ENCODE data around the gene CETN2.
"Not testable (repeated sequence)": the region's sequence is repeated elsewhere in the genome, so short reads cannot be mapped to it uniquely, and the experiment has no call there.

The CETN2 gene

GRCh38 chrX:152832520-152832919 lies 2.0 kb upstream of the CETN2 start:
- no peak for DNase-seq (ENCODE audit: low spot score)

DNA sequence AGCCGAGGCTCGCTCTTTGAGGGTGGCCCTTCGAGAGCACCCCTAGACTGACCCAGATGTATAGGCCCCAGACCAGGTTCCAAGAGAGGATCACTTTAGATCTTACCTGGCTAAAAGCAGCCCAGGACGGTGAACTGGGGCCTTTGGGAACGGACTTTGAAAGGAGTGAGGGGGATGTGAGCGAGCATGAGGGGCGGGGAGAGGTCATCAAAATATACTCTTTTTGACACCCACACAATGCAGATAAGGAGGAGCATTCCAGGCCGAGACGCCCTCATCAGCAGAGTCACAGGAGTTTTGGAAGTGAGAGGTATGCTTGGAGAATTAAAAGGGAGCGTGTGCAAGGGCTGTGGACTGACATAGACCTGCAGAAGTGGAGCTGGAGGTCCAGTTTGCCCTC lies 834 bp upstream of the CETN2 start:
- DNase-seq (ENCODE audit: low spot score), result no peak

DNA sequence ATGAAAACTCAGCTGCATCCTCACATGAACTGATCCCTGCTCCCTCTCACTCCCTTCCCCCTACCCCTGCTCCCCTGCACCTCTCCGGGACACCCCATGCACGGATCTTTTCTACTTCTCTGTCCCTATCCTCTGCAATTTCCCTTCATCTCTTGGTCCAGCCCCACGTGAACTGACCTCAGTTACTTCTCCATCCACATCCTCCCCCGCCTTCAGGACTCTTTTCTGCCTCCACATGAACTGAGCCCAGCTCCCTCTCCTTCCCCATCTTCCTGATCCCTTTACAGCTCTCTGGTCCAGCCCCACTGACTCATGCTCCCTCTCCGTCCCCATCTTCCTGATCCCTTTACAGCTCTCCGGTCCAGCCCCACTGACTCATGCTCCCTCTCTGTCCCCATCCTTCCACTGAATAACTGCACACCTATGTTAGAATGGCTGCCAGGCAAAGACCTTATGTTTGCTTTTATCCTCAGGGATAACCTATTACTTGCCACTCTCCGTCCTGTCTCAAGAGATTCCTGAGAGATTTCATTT lies 5.6 kb downstream of the CETN2 start:
- DNase-seq (ENCODE audit: low spot score), result no peak

GRCh38 chrX:152823657-152824056 lies 6.9 kb downstream of the CETN2 start:
- no peak for DNase-seq (ENCODE audit: low spot score)

GRCh38 chrX:152822383-152823086 lies 8.0 kb downstream of the CETN2 start:
- no peak for DNase-seq (ENCODE audit: low spot score)

DNA sequence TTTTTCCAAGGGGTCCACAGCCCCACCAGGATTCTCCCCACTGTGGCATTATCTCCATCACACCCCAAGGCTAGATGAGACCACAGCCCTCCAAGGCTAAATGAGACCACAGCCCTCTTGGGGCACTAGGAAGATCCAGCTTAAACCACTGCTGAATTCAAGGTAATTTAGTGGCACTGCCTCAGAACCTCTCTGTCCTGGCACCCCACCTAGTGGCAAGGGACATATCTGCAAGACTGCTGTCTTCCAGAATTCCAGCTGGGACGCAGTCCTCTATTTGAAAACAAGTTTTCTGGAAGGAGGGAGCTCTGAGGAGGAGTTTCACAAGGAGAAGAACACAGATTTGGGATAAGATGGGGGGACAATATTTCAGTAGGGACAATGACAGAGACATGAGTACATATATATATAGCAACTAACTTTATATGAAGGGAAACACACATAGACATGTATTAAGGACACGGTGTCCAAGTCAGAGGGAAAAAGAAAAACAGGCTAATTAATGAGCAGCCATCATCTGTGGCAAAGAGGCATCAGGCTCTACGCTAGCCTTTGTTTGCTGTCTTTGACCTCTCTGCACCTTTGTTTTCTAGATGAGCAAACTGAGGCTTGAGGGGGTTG lies 9.3 kb downstream of the CETN2 start:
- no peak for DNase-seq (ENCODE audit: low spot score)

- no peak for DNase-seq (ENCODE audit: low spot score)
Observed at GRCh38 chrX:152819732-152820131, 10.8 kb downstream of the CETN2 start.

DNA sequence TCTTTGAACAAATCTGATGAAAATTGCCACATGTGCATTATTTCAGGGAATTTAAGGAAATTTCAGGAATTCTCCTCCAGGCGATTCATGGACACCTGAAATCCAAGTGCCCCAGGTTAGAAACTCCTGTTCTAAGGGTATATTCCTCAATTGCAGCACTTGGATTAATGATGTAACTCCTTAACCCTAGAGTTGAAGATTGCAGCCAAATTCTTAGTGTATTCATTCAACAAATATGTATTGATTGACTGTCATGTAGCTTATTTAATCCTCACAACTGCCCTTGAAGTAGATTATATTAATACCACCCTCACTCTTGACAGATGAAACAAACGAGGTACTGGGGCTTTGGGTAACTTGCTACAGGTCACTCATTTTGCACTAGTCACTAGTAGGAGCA lies 11.3 kb downstream of the CETN2 start:
- DNase-seq (ENCODE audit: low spot score), result no peak

DNA sequence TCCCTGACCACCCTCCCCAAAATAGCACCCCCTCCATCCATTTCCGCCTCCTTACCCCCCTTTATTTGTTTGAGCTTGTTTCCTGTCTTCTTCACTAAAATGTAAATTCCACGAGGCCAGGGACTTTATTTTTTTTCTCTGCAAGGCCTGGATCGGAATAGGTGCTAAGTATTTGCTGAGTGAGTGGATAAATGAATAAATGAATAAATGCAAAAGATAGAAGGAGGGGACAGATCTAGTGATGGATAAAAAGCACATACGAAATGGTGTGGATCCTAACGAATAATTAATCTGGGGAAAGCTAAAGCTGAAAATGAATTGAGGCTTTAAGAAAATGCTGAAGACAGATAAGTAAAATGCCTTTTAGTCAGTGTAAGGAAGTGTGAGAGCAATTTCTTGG lies 12.2 kb downstream of the CETN2 start:
- DNase-seq (ENCODE audit: low spot score), result no peak

DNA sequence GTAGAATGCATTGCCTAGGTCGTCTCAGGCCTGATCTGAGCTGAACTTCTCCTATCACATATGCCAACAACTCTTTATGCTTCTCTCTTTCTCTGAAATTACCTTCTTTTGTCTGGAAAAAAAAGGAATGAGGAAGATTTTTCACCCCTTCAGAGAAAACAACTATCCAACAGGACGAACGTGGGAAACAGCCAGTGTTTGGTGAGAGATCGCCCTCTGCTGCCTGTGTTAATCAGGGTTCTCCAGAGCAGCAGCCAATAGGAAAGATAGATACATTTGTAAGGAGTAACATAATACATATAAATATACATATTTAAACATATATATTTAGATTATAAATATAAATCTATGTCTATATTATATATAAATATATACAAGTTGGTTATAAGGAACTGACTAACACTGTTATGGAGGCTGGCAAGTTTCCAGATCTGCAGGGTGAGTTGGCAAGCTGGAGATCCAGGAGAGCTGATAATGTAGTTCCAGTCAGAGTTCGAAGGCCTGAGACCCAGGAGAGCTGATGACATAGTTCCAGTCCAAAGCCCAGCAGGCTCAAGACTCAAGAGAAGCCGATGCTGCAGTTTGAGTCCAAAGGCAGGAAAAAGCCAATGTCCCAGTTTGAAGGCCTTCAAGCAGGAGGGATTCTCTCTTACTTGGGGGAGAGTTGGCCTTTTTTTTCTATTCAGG lies 13.3 kb downstream of the CETN2 start:
- peak; percentile 64 for DNase-seq (ENCODE audit: low spot score)

DNA sequence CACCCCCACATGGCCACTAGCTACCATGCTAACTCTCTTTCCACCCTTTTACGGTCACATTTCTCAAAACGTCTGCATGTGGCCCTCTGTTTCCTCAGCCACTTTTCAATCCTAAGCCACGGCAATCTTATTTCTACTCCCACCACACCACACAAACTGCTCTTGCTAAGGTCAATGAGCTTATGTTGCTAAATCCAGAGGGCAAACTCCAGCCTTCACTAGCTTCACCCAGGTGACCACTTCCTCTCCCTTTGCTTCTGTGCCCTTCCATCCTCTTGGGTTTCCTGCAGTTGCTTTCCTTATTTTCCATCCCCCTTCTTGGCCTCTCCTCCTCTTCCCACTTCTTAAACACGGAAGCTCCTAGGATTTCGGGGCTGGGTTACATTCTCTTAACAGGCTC lies 16.5 kb downstream of the CETN2 start:
- DNase-seq (ENCODE audit: low spot score), result no peak

GRCh38 chrX:152813206-152813605 lies 17.4 kb downstream of the CETN2 start:
- DNase-seq (ENCODE audit: low spot score), result no peak

DNA sequence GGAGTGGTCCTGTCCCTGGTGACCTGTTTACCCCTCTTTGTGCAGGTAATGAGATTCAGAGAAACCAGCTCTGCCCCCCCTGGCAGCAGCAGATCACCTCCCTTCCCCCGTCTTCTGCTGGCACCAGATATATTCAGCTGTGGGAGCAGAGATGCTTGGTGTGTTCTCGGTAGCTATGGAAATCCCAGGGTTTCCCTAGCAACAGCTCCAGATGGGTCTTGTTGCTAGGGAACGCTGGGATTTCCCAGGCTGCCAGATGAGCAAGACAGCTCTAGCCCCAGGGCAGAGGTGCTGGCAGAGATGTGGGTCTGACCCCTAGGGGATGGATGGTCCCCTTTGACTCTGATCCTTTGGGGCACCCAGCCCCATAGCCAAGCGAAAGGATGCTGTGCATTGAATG lies 20.2 kb downstream of the CETN2 start:
- DNase-seq (ENCODE audit: low spot score), result no peak

DNA sequence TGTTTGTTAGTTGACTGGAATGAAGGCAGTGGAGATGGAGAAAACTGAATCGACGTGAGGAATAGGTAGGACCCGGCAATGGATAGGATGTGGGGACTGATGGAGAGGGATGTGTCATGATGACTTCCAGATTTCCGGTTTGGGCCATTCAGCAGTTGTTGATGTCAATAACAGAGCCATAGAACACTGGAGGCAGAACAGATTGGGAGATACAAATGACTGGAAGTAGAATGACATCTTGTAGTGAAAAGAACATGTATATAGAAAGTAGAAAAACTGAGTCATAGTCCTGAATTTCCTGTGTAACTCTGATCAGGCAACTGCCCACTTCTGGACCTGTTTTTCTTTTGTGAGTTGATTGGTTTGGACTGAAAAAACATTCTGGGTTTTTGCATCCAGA lies 24.5 kb downstream of the CETN2 start:
- DNase-seq (ENCODE audit: low spot score), result no peak

- DNase-seq (ENCODE audit: low spot score), result no peak
Observed at GRCh38 chrX:152798945-152799344, 31.6 kb downstream of the CETN2 start.

GRCh38 chrX:152787062-152787461 lies 43.5 kb downstream of the CETN2 start:
- not testable (repeated sequence) for DNase-seq (ENCODE audit: low spot score)
